SK-N-SH (cell line): ENCODE data around the gene COMMD10. TPM values are rescaled to one million over a fixed set of nuclear protein-coding genes. Genes with fewer than 3 reads are reported as not detected.
A peak's percentile ranks its signal among the peaks of the same experiment; 100 is the strongest.

ENCODE experiments used
- CTCF ChIA-PET: fragments of 300-600, 350-600 bp; formaldehyde crosslinking; extraction: SDS; loops from one replicate; lab custom pipeline; 2021; lab: Yijun Ruan, JAX
- POLR2A ChIA-PET: fragments of 350-600 bp; sonication (Branson Sonifier 250); formaldehyde crosslinking; extraction: SDS; loops from one replicate; lab custom pipeline; 2020; ENCODE audit warnings: antibody characterized with exemption, inconsistent platforms; lab: Yijun Ruan, JAX
- DNase-seq: peaks from one replicate; pipeline ENCODE4 v3.0.0; 2012
- H2AFZ ChIP-seq: fragments of 200-600 bp; sonication (generic); 2 replicates; pipeline ENCODE4 v1.8.1; 2016; ENCODE audit warnings: antibody characterized with exemption, mild to moderate bottlenecking, low read depth
- H3F3A ChIP-seq: fragments of 200-600 bp; sonication (generic); replicated peaks from 2 replicates; pipeline ENCODE3; 2016; ENCODE audit warnings: antibody characterized with exemption, mild to moderate bottlenecking; ENCODE audit not compliant: insufficient read depth
- H3K27ac ChIP-seq, 2 experiments: fragments of 200-500 bp in 1 of 2; fragments of 200-600 bp in 1 of 2; sonication (Bioruptor generic) in 1 of 2; sonication (generic), shearing (Covaris generic) in 1 of 2; 2 replicates each; pipeline versions ENCODE4 v1.5.1 to v1.6.1; 2014 to 2016; ENCODE audit warnings: low read depth in 2 of 2, inconsistent platforms in 1 of 2, low read length in 1 of 2, mild to moderate bottlenecking in 1 of 2, mixed read lengths in 1 of 2
- H3K27me3 ChIP-seq: fragments of 200-600 bp; sonication (generic), shearing (Covaris generic); 2 replicates; pipeline ENCODE4 v1.6.1; 2016; ENCODE audit warnings: mixed run types; ENCODE audit not compliant: insufficient read depth
- H3K36me3 ChIP-seq, 2 experiments: fragments of 200-500 bp in 1 of 2; fragments of 200-600 bp in 1 of 2; sonication (Bioruptor generic) in 1 of 2; sonication (generic) in 1 of 2; replicated peaks in 1 of 2; 2 replicates each; pipeline versions ENCODE3 to v1.5.1; 2014 to 2016; ENCODE audit warnings: low read length in 1 of 2, mild to moderate bottlenecking in 1 of 2; ENCODE audit not compliant: insufficient read depth in 2 of 2, control insufficient read depth in 1 of 2
- H3K4me1 ChIP-seq, 2 experiments: fragments of 200-500 bp in 1 of 2; fragments of 200-600 bp in 1 of 2; sonication (Bioruptor generic) in 1 of 2; sonication (generic), shearing (Covaris generic) in 1 of 2; 2 replicates each; pipeline versions ENCODE4 v1.5.1 to v1.6.1; 2014 to 2016; ENCODE audit warnings: low read depth in 1 of 2, low read length in 1 of 2, mixed run types in 1 of 2; ENCODE audit not compliant: insufficient read depth in 2 of 2, control insufficient read depth in 1 of 2
- H3K4me2 ChIP-seq: fragments of 200-600 bp; sonication (generic), shearing (Covaris generic); 2 replicates; pipeline ENCODE4 v1.6.1; 2017; ENCODE audit warnings: mixed run types
- H3K4me3 ChIP-seq, 2 experiments: fragments of 200-500 bp in 1 of 2; fragments of 200-600 bp in 1 of 2; sonication (Bioruptor generic) in 1 of 2; sonication (generic), shearing (Covaris generic) in 1 of 2; 2 replicates each; pipeline versions ENCODE4 v1.5.1 to v1.8.1; 2014 to 2016; ENCODE audit warnings: low read depth in 2 of 2, inconsistent platforms in 1 of 2, low read length in 1 of 2, mild to moderate bottlenecking in 1 of 2, mixed read lengths in 1 of 2, moderate library complexity in 1 of 2
- H3K79me2 ChIP-seq: fragments of 200-600 bp; sonication (generic); 2 replicates; pipeline ENCODE4 v1.8.1; 2017; ENCODE audit warnings: mild to moderate bottlenecking; ENCODE audit not compliant: insufficient read depth
- H3K9ac ChIP-seq: fragments of 200-600 bp; sonication (generic); 2 replicates; pipeline ENCODE4 v1.6.1; 2017; ENCODE audit warnings: mixed run types
- H3K9me2 ChIP-seq: fragments of 200-600 bp; sonication (generic); 2 replicates; pipeline ENCODE4 v1.6.1; 2017; ENCODE audit warnings: mixed run types
- H3K9me3 ChIP-seq: fragments of 200-600 bp; sonication (generic); 2 replicates; pipeline ENCODE4 v1.6.1; 2017; ENCODE audit warnings: mixed run types, mild to moderate bottlenecking, moderate library complexity
- H4K20me1 ChIP-seq: fragments of 200-600 bp; sonication (generic); 2 replicates; pipeline ENCODE4 v1.6.1; 2017; ENCODE audit warnings: mild to moderate bottlenecking, mixed run types; ENCODE audit not compliant: insufficient read depth
- CTCF ChIP-seq: fragments of 200-600 bp; sonication (generic); IDR thresholded peaks from 2 replicates; pipeline ENCODE4 v1.6.1; 2017; ENCODE audit warnings: antibody characterized with exemption, mild to moderate bottlenecking, moderate library complexity
- EZH2phosphoT487 ChIP-seq: fragments of 200-600 bp; sonication (generic); IDR thresholded peaks from 2 replicates; pipeline ENCODE4 v1.6.1; 2017; ENCODE audit warnings: low read depth, mixed run types, mild to moderate bottlenecking, antibody characterized with exemption, moderate library complexity, borderline replicate concordance
- RAD21 ChIP-seq: IDR thresholded peaks from 2 replicates; pipeline ENCODE4 v1.6.1; 2012; ENCODE audit warnings: mild to moderate bottlenecking, low read length
- RXRA ChIP-seq: IDR thresholded peaks from 2 replicates; pipeline ENCODE4 v1.4.0; 2012; ENCODE audit warnings: low read depth, mild to moderate bottlenecking, borderline replicate concordance
- SMC3 ChIP-seq: IDR thresholded peaks from 2 replicates; pipeline ENCODE4 v1.6.1; 2012; ENCODE audit warnings: low read depth, low read length, improper control_type of control experiment
- USF1 ChIP-seq: IDR thresholded peaks from 2 replicates; pipeline ENCODE4 v1.4.0; 2012; ENCODE audit warnings: low read depth, borderline replicate concordance
- WGBS: methylation state at CpG from one replicate; pipeline ENCODE4 v1.1.6; 2017; ENCODE audit warnings: low lambda C conversion rate; 5-methylcytosine and 5-hydroxymethylcytosine counted together
- polyA plus RNA-seq, 3 experiments: library from polyadenylated mRNA; depleted of rRNA; stranded (reverse); fragments of >200 nt; gene quantifications; 2 replicates each; pipeline ENCODE4 v1.2.3, GENCODE V29; 2012

COMMD10 gene
- polyA plus RNA-seq, 1 of the 3 experiments (the other 2 are of a cell fraction), result 9.4 TPM

- Histone ChIP-seq H3K9me3 (no peaks in the 10 kb centered on the region), H3K79me2 (no peaks in the 10 kb centered on the region; the same call in 1 of the 2 replicates), H3F3A (no peaks in the 10 kb centered on the region), H3K36me3 (peaks cover 5 to 10% of the 10 kb centered on the region in 2 experiments), H4K20me1 (no peaks in the 10 kb centered on the region), H3K4me2 (no peak overlapping the region), H3K27me3 (no peaks in the 10 kb centered on the region), H3K4me1 (no peaks in the 10 kb centered on the region), H2AFZ (no peak overlapping the region), H3K4me3 (no peak overlapping the region), H3K27ac (no peak overlapping the region), H3K9me2 (0 out of 2 replicates have a peak, but pooled peaks cover 3% of the 10 kb centered on the region), H3K9ac (no peak overlapping the region)
- TF ChIP-seq USF1, result no peak
- TF ChIP-seq EZH2phosphoT487, result no peak
- TF ChIP-seq RXRA, result no peak
- peak; percentile 57; the same call in 1 of the 2 replicates for TF ChIP-seq SMC3
- peak; percentile 92 for TF ChIP-seq RAD21
- TF ChIP-seq CTCF, result peak; percentile 91
- ChIA-PET POLR2A (no interaction called here), CTCF (interaction anchor here (0.7 to 2.2 kb wide), 32 partner anchors 10 to 1317 kb away, joined by 3 to 13 read pairs (median 4); partner anchors contain the start of gene SEMA6A)
- DNase-seq, result peak; percentile 37
- 7% methylated on average over 4 of the region's 4 CpGs for WGBS
Observed at GRCh38 chr5:116137544-116138378, 52.9 kb downstream of the COMMD10 start.

- no peak for TF ChIP-seq EZH2phosphoT487
- peak; percentile 18; the same call in 1 of the 2 replicates for TF ChIP-seq CTCF
- ChIA-PET POLR2A (no interaction called here), CTCF (no interaction called here)
- H3K9ac ChIP-seq, result no peak overlapping the region
- no peaks in the 10 kb centered on the region for H3K27me3 ChIP-seq
- H3K4me1 ChIP-seq, result peaks cover 0 to 5% of the 10 kb centered on the region in 2 experiments; a peak in 1 of 4 replicates
- peaks cover 0 to 5% of the 10 kb centered on the region in 2 experiments for H3K36me3 ChIP-seq
- H3K9me3 ChIP-seq, result no peaks in the 10 kb centered on the region
- H4K20me1 ChIP-seq, result no peaks in the 10 kb centered on the region
- no peak overlapping the region for H3K4me2 ChIP-seq
- no peaks in the 10 kb centered on the region; the same call in 1 of the 2 replicates for H3K79me2 ChIP-seq
- H2AFZ ChIP-seq, result no peak overlapping the region
- no peak overlapping the region for H3K27ac ChIP-seq
- 96% methylated on average over 3 of the region's 3 CpGs for WGBS
- no peak for DNase-seq
- no peak overlapping the region for H3K4me3 ChIP-seq
- no peaks in the 10 kb centered on the region for H3F3A ChIP-seq
- H3K9me2 ChIP-seq, result 0 out of 2 replicates have a peak, but pooled peaks cover 3% of the 10 kb centered on the region
Observed at GRCh38 chr5:116142495-116142894, 57.7 kb downstream of the COMMD10 start.
